ENCODE measurements around the gene WASHC1.
"Not testable (repeated sequence)": the region's sequence is repeated elsewhere in the genome, so short reads cannot be mapped to it uniquely, and the experiment has no call there.

The WASHC1 gene, protein sequence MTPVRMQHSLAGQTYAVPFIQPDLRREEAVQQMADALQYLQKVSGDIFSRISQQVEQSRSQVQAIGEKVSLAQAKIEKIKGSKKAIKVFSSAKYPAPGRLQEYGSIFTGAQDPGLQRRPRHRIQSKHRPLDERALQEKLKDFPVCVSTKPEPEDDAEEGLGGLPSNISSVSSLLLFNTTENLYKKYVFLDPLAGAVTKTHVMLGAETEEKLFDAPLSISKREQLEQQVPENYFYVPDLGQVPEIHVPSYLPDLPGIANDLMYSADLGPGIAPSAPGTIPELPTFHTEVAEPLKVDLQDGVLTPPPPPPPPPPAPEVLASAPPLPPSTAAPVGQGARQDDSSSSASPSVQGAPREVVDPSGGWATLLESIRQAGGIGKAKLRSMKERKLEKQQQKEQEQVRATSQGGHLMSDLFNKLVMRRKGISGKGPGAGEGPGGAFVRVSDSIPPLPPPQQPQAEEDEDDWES

DNA sequence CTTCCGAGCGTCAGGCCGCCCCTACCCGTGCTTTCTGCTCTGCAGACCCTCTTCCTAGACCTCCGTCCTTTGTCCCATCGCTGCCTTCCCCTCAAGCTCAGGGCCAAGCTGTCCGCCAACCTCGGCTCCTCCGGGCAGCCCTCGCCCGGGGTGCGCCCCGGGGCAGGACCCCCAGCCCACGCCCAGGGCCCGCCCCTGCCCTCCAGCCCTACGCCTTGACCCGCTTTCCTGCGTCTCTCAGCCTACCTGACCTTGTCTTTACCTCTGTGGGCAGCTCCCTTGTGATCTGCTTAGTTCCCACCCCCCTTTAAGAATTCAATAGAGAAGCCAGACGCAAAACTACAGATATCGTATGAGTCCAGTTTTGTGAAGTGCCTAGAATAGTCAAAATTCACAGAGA lies at the start of gene WASHC1:
Gene WASHC1, minus strand, starts transcription at position 101 of the 400 bp plus-strand sequence. CDS start 4,457 bp downstream, outside the sequence.
- DNase-seq: not testable (repeated sequence)

DNA sequence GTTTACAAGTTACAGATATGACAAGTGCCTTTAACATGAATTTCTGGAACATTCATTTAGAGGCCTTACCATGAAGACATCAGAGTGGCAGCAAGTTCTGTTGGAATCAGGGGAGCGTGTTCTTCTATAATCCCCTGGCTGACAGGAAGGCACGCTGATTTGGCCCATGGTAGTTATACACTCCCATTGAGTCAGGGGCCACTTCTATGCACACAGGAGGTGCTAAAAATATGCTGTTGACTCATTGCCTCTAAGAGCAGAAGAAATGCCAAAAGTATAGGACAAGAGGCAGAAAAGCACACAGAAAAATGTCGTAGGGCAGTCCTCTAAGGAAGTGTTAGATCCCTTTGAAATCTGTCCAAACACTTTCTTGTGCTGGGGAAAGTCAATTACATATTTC lies 49.1 kb upstream of the WASHC1 start:
- not testable (repeated sequence) for DNase-seq

DNA sequence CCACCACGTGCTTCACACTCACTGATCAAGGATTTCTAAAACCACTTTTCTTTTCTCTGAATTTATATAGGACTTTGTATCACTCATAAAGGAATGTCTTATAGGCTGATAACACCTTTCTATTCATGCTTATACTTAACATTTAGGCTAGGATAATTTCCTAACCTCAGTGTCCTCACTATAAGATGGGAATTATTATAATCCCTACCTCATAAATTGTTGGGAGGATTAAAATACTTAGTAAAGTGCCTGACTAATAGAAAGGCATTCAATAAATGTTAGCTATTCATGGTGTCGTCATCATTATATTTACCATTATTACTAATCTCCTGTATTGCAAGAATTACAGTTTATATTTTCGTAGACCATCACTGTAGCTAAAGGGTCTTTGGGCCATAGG lies 47.1 kb upstream of the WASHC1 start:
- DNase-seq: not testable (repeated sequence)

DNA sequence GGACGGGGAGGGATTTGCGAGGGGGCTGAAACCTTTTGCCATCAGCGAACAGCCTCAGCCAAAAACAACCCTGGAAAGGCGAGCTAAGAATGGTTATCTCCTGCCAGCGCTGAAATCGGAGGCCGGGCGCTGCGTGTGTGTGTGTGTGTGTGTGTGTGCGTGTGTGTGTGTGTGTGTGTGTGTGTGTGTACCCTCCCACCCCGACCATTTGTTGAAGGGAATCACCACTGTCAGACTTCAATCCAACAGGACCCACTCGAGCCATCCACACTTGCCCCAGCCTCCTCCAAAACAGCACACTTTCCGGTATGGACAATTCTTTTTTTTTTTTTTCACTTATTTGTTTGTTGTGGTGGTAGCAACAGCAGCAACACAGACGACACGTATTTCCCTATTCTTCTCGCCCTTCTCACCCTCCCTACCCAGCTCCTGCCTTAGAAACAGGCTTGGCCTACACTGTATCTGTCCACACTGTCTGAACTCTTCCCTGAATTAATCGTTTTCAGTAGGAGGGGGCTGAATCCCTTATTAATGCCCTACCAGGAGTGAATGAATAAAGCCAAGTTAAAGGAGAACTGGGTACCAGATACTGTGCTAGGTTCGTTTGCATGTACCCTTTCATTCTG lies 44.8 kb upstream of the WASHC1 start:
- not testable (repeated sequence) for DNase-seq

DNA sequence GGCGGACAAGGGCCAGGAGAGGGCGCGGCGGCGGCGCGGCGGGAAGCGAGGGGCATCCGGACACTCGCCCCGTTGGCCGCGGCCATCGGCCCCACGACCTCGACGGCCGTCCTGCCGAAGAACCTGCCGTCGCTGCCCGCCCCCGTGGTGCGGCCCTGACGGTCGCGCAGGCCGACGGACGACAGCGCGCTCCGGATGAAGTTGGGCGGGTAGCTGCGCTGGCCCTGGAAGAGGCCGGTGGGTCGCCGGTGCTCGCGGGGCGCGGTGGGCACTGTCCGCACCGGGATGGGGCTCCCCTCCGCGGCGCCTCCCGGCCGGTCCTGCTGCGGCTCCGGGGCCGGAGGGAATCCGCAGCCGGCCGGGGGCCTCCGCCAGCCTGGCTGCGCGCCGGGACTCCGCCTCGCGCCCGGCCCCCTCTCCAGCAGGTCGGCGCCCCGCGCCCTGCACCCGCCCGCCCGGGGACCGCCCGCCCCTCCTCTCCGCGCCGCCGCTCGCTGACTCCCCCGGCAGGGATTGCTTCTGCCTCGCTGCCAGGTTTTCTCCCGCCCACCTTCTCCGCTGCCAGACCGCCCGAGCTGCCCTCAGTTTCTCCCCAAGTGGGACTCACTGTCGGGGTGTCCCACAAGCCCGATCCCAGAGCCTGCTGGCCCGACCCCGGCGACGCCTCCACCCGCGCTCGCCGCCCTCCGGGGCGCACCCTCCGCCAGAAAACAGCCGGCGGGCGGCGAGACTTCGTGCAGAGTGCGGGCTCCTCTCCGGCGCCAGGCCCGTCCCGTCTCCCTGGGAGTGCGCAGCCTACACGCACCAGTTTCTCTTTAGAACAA lies 44.0 kb upstream of the WASHC1 start:
- peak; percentile 4 for DNase-seq

- peak; percentile 46 for DNase-seq
Observed at GRCh38 chr9:63031-63629, 33.9 kb upstream of the WASHC1 start.

GRCh38 chr9:52678-53077 lies 23.4 kb upstream of the WASHC1 start:
- DNase-seq: not testable (repeated sequence)

GRCh38 chr9:48190-48842 lies 19.1 kb upstream of the WASHC1 start:
- DNase-seq: not testable (repeated sequence)

DNA sequence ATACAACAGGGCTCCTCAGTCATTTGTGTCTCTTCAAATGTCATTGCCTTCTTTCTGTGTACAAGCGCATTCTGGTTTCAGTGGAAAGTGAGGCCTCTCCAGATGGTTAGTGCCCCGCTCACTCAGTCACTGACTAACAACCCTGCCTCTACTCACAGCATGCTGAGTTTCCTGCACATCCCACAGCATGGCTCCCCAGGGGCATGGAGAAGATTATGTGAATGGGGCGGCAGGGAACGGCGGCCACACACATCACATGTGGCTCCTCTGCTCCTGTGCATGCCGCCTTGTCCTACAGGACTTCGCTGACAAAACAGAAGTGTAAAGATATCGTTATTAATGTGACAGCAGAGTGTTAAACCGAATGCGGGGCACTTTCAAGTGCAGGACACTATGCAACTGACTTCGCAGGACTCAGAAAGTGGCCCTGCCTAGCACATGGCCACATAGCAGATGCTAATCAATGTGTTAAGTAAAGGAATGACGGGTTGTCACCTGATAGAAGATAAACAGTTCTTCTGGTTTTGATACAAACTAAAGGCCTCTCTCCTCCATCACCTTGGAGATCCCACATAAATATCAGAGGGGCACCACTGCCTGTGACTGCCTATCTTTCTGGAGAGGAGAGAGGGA lies 17.5 kb upstream of the WASHC1 start:
- not testable (repeated sequence) for DNase-seq

DNA sequence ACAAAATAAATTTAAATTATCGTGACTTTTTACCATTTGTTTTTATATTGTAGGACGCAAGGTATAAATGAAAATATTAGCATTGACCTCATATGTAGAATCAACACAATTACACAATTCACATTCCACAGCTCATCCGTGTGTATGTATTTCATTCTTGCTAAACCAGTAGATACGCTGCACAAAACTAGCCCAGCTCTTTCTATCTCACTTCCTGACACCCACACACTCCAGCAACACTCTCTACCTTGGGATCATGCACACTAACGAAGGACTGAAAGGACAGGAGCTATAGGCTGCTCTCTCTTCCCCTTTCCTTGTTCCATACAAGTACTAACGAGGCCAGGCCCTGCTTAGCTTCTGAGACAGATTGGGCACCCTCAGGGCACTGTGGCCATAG lies 16.9 kb upstream of the WASHC1 start:
- DNase-seq: not testable (repeated sequence)

GRCh38 chr9:45180-45878 lies 16.1 kb upstream of the WASHC1 start:
- DNase-seq: not testable (repeated sequence)

DNA sequence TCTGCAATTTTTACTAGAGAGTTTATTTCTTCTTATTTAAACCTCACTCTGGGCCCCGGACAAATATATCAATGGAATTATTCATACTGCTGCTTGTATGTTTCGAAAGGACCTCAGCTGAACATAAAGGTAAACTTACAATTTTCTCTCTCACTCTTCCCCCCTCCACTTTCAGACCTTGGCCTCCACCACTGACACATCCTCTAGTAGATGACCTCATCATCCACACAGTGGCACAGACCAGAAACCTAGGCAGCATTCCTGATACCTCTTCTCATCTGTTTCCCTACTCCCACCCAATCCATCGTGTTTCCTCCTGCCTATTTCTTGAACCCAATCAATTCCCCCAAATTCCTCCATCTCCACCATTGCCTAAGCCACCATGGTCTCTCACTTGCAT lies 15.2 kb upstream of the WASHC1 start:
- not testable (repeated sequence) for DNase-seq

- DNase-seq: not testable (repeated sequence)
Observed at GRCh38 chr9:43636-44035, 14.4 kb upstream of the WASHC1 start.

DNA sequence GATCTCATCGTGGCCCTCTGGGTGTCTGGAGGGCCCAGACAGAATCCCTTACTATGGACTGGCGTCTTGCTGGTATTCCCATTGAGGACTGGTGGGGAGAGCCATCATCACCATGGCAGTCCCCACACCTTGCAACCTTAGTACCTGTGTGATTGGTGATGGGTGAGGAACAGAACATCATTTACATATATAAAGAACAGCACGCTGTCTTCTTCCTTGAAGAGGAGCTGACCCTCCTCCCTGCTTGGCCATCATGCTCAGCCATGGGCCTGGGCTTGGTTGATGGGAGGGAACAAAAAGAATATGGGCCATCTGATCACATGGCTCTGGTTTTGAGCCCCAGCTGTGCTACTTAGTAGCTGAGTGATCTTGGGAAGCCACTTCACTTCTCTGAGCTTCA lies 13.9 kb upstream of the WASHC1 start:
- DNase-seq: not testable (repeated sequence)

GRCh38 chr9:41819-42218 lies 12.6 kb upstream of the WASHC1 start:
- DNase-seq: not testable (repeated sequence)

- DNase-seq: not testable (repeated sequence)
Observed at GRCh38 chr9:41261-41676, 12.0 kb upstream of the WASHC1 start.

GRCh38 chr9:32308-32707 lies 3.1 kb upstream of the WASHC1 start:
- peak; percentile 2 for DNase-seq

GRCh38 chr9:28775-29174 lies 481 bp downstream of the WASHC1 start:
- not testable (repeated sequence) for DNase-seq

DNA sequence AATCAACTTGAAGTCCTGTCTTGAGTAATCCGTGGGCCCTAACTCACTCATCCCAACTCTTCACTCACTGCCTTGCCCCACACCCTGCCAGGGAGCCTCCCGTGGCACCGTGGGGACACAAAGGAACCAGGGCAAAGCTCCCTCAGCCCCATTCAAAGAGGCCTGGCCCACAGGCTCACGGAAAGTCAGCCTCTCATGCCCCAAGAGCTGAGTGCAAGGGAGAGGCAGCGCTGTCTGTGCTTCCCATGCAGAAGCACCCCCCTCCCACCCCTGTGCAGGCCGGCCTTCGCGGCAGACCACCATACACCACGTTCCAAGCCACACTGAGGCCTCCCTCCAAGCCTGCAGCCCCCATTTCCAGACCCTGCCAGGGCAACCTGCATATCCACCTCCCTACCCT lies 7.6 kb downstream of the WASHC1 start:
- not testable (repeated sequence) for DNase-seq

GRCh38 chr9:16875-17274 lies 12.4 kb downstream of the WASHC1 start:
- not testable (repeated sequence) for DNase-seq
